Prostate gland (tissue), 2 donors: ENCODE data around the gene SEC63.

Experiments
- POLR2A ChIP-seq: fragments of 450-650 bp; IDR thresholded peaks from one replicate; pipeline ENCODE4 v1.6.1; 2016; ENCODE audit warnings: antibody characterized with exemption, mild to moderate bottlenecking
- POLR2AphosphoS5 ChIP-seq: sonication (generic); formaldehyde crosslinking; IDR thresholded peaks from one replicate; pipeline ENCODE4 v1.6.1; 2017; ENCODE audit warnings: antibody characterized with exemption
- TF ChIP-seq, protein P1 (sequence below), 4 experiments: fragments of 200-600 bp in 2 of 4; fragments of 450-650 bp in 2 of 4; sonication (generic) in 2 of 4; IDR thresholded peaks; 1 replicate in 3 of 4; 2 replicates in 1 of 4; pipeline ENCODE4 v1.5.1; 2016 to 2019; ENCODE audit warnings: antibody characterized with exemption in 4 of 4, mild to moderate bottlenecking in 2 of 4, moderate library complexity in 2 of 4

DNA sequence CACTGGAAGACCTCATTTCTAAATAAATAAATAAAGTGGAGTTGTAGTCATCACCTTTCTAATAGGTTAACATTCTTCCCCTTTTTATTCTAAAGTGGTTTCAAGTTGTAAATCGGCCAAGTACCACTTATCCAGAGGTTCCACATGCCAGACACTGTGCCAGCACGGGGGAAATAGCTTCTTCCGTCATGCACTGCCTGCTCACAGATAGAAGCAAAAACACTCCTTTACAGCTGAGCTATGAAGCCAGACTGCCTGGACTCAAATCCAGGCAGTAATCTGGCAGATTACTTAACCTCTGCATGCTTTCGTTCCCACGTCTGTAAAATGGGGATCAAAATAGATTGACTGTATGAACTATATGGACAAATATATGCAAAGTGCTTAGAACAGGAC lies 116.7 kb downstream of the SEC63 start:
- TF ChIP-seq POLR2A (no peak), POLR2AphosphoS5 (no peak)
- TF ChIP-seq, protein P1, sequence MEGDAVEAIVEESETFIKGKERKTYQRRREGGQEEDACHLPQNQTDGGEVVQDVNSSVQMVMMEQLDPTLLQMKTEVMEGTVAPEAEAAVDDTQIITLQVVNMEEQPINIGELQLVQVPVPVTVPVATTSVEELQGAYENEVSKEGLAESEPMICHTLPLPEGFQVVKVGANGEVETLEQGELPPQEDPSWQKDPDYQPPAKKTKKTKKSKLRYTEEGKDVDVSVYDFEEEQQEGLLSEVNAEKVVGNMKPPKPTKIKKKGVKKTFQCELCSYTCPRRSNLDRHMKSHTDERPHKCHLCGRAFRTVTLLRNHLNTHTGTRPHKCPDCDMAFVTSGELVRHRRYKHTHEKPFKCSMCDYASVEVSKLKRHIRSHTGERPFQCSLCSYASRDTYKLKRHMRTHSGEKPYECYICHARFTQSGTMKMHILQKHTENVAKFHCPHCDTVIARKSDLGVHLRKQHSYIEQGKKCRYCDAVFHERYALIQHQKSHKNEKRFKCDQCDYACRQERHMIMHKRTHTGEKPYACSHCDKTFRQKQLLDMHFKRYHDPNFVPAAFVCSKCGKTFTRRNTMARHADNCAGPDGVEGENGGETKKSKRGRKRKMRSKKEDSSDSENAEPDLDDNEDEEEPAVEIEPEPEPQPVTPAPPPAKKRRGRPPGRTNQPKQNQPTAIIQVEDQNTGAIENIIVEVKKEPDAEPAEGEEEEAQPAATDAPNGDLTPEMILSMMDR (IDR thresholded peaks at IDR 0.05), result no peak
